DOHH2 (cell line): Measurements from ENCODE around the gene FIGNL2.

Experiments used
- H3F3A ChIP-seq: fragments of 200-600 bp; sonication (generic), shearing (Covaris generic); 2 replicates; pipeline ENCODE4 v1.6.0; 2016; ENCODE audit warnings: antibody characterized with exemption, mild to moderate bottlenecking; ENCODE audit not compliant: control insufficient read depth, insufficient read depth
- H3K27ac ChIP-seq: fragments of 200-600 bp; sonication (generic); 2 replicates; pipeline ENCODE4 v1.5.1; 2014; ENCODE audit warnings: low read depth, mild to moderate bottlenecking, low read length, moderate library complexity
- H3K27me3 ChIP-seq: fragments of 200-600 bp; sonication (generic); 2 replicates; pipeline ENCODE4 v1.6.1; 2014; ENCODE audit warnings: mild to moderate bottlenecking, low read length, mixed read lengths; ENCODE audit not compliant: control insufficient read depth
- H3K36me3 ChIP-seq: fragments of 200-600 bp; sonication (generic); 2 replicates; pipeline ENCODE4 v1.6.1; 2014; ENCODE audit warnings: mild to moderate bottlenecking, low read length, moderate library complexity, mixed read lengths; ENCODE audit not compliant: control insufficient read depth
- H3K4me1 ChIP-seq: fragments of 200-600 bp; sonication (generic); 2 replicates; pipeline ENCODE4 v1.6.1; 2014; ENCODE audit warnings: mild to moderate bottlenecking, low read length, mixed read lengths; ENCODE audit not compliant: control insufficient read depth
- H3K4me2 ChIP-seq: fragments of 200-600 bp; sonication (generic); 2 replicates; pipeline ENCODE4 v1.6.0; 2014; ENCODE audit warnings: mild to moderate bottlenecking, low read length, moderate library complexity
- H3K4me3 ChIP-seq: fragments of 200-600 bp; sonication (generic); 2 replicates; pipeline ENCODE4 v1.5.1; 2014; ENCODE audit warnings: mild to moderate bottlenecking, low read length, mixed read lengths
- H3K79me2 ChIP-seq: fragments of 200-600 bp; sonication (generic); 2 replicates; pipeline ENCODE4 v1.6.1; 2014; ENCODE audit warnings: mild to moderate bottlenecking, low read length, mixed read lengths; ENCODE audit not compliant: control insufficient read depth
- H3K9me2 ChIP-seq: fragments of 200-600 bp; sonication (generic); replicated peaks from 2 replicates; pipeline ENCODE4 v1.6.1; 2014; ENCODE audit warnings: mild to moderate bottlenecking, low read length, mixed read lengths; ENCODE audit not compliant: control insufficient read depth
- H3K9me3 ChIP-seq: fragments of 200-600 bp; sonication (generic); 2 replicates; pipeline ENCODE4 v1.6.1; 2014; ENCODE audit warnings: antibody characterized with exemption, low read length, mixed read lengths; ENCODE audit not compliant: control insufficient read depth, insufficient read depth
- H4K20me1 ChIP-seq: fragments of 200-600 bp; sonication (generic); 2 replicates; pipeline ENCODE4 v1.6.0; 2014; ENCODE audit warnings: low read depth, mild to moderate bottlenecking, antibody characterized with exemption, low read length, moderate library complexity; ENCODE audit not compliant: control insufficient read depth, insufficient read depth
- CTCF ChIP-seq: fragments of 200-600 bp; sonication (generic); IDR thresholded peaks from one replicate; pipeline ENCODE4 v1.5.1; 2014; ENCODE audit warnings: antibody characterized with exemption, mild to moderate bottlenecking, low read depth, low read length; ENCODE audit not compliant: poor library complexity, severe bottlenecking
- EZH2phosphoT487 ChIP-seq: fragments of 200-600 bp; sonication (generic); IDR thresholded peaks from 2 replicates; pipeline ENCODE4 v1.6.1; 2017; ENCODE audit warnings: borderline replicate concordance, mild to moderate bottlenecking, antibody characterized with exemption, low read length, moderate library complexity, mixed read lengths

FIGNL2 gene

GRCh38 chr12:51820526-51821439 lies 27.7 kb downstream of the FIGNL2 start:
- H3F3A ChIP-seq = no peaks in the 10 kb centered on the region
- H3K27me3 ChIP-seq = peaks cover 8% of the 10 kb centered on the region; the same call in 1 of the 2 replicates
- H3K27ac ChIP-seq = no peak overlapping the region
- H3K9me3 ChIP-seq = no peaks in the 10 kb centered on the region
- H4K20me1 ChIP-seq = no peaks in the 10 kb centered on the region
- no peak overlapping the region for H3K4me3 ChIP-seq
- peak overlapping the region; percentile 5; the same call in 1 of the 2 replicates for H3K4me2 ChIP-seq
- no peaks in the 10 kb centered on the region for H3K4me1 ChIP-seq
- no peaks in the 10 kb centered on the region for H3K36me3 ChIP-seq
- H3K9me2 ChIP-seq = no peaks in the 10 kb centered on the region
- no peaks in the 10 kb centered on the region for H3K79me2 ChIP-seq
- TF ChIP-seq CTCF = peak; percentile 38
- no peak for TF ChIP-seq EZH2phosphoT487

GRCh38 chr12:51819736-51820525 lies 28.6 kb downstream of the FIGNL2 start:
- Histone ChIP-seq H3K27ac (no peak overlapping the region), H3K4me3 (no peak overlapping the region), H3K9me3 (no peaks in the 10 kb centered on the region), H3K4me2 (peak overlapping the region; percentile 5; the same call in 1 of the 2 replicates), H3K4me1 (no peaks in the 10 kb centered on the region), H4K20me1 (no peaks in the 10 kb centered on the region), H3K9me2 (no peaks in the 10 kb centered on the region), H3K36me3 (no peaks in the 10 kb centered on the region), H3K27me3 (peaks cover 8% of the 10 kb centered on the region; the same call in 1 of the 2 replicates), H3F3A (no peaks in the 10 kb centered on the region), H3K79me2 (no peaks in the 10 kb centered on the region)
- TF ChIP-seq EZH2phosphoT487 (no peak), CTCF (peak; percentile 21)

DNA sequence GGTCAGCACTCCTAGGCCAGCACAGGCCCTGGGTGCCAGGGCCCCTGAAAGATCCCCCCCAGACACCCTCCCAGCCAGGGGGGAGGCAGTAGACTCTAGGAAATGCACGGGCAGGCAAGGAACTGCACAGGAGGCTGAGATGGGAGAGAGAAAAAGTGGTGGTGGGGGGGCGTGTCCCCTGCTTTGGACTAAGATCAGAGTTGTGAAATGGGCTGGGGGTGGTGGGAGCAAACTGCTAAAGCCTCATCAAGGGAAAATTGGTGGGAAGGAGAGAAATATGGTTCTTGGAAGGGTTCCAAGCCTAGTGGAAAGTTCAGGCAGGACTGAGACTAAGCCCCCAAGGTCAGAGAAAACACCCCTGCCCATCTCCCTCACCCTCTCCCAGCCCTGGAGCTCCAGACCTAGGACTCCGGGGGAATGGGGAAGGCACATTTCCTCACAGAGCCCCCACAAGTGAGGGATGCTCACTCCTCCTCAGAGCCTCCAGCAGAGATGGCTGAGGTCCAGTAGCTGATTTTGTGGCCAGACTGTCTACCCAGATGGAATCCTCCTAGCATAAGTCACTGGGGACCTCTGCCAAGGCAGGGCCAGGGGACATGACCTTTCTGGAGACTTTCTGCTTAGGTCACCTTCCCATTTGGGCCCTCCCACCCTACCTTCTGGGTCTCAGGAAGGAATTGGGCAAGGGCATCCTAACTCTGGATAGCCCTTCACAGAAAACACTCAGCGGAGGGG lies 29.8 kb downstream of the FIGNL2 start:
- Histone ChIP-seq H3K79me2 (no peaks in the 10 kb centered on the region), H3K36me3 (no peaks in the 10 kb centered on the region), H3K9me2 (no peaks in the 10 kb centered on the region), H3K27me3 (peaks cover 9% of the 10 kb centered on the region; the same call in 1 of the 2 replicates), H4K20me1 (no peaks in the 10 kb centered on the region), H3K4me1 (no peaks in the 10 kb centered on the region), H3K4me2 (no peak overlapping the region), H3F3A (no peaks in the 10 kb centered on the region), H3K4me3 (no peak overlapping the region), H3K27ac (no peak overlapping the region), H3K9me3 (no peaks in the 10 kb centered on the region)
- no peak for TF ChIP-seq CTCF
- no peak for TF ChIP-seq EZH2phosphoT487
